Fibroblast of mammary gland (primary cell): ENCODE measurements around the gene WFIKKN2.
"Not testable (repeated sequence)": the region's sequence is repeated elsewhere in the genome, so short reads cannot be mapped to it uniquely, and the experiment has no call there.

Source experiments
- DNase-seq: peaks from one replicate; pipeline ENCODE4 v3.0.0-alpha.2; 2010; ENCODE audit warnings: low read depth
- H3K4me3 ChIP-seq: 2 replicates; pipeline ENCODE4 v1.5.1; 2011; ENCODE audit warnings: low read depth, mild to moderate bottlenecking, low read length, moderate library complexity; ENCODE audit not compliant: control insufficient read depth
- CTCF ChIP-seq: conservative IDR thresholded peaks from 2 replicates; pipeline ENCODE4 v1.5.1; 2011; ENCODE audit warnings: low read depth, low read length, inconsistent platforms; ENCODE audit not compliant: control insufficient read depth, insufficient read depth

Gene WFIKKN2

GRCh38 chr17:50803676-50804075, 31.7 kb upstream of the WFIKKN2 start:
- H3K4me3 ChIP-seq = no peak overlapping the region
- no peak for TF ChIP-seq CTCF
- no peak for DNase-seq

DNA sequence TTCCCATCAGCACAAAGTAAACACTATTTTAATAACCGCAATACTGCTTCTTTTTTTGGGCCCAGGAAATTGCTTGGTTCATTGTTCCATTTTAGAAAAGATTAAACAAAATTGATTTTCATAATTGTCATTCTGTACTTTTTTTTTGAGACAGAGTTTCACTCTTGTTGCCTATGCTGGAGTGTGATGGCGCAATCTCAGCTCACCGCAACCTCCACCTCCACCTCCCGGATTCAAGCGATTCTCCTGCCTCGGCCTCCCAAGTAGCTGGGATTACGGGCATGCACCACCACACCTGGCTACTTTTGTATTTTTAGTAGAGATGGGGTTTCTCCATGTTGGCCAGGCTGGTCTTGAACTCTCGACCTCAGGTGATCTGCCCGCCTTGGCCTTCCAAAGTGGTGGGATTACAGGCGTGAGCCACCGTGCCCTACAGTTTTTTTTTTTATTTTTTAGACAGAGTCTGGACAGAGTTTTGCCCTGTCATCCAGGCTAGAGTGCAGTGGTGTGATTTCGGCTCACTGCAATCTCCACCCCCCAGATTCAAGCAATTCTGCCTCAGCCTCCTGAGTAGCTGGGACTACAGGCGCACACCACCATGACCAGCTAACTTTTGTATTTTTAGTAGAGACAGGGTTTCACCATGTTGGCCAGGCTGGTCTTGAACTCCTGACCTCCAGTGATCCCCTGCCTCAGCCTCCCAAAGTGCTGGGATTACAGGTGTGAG, 30.5 kb upstream of the WFIKKN2 start:
- DNase-seq, H3K4me3 ChIP-seq: not testable (repeated sequence)

DNA sequence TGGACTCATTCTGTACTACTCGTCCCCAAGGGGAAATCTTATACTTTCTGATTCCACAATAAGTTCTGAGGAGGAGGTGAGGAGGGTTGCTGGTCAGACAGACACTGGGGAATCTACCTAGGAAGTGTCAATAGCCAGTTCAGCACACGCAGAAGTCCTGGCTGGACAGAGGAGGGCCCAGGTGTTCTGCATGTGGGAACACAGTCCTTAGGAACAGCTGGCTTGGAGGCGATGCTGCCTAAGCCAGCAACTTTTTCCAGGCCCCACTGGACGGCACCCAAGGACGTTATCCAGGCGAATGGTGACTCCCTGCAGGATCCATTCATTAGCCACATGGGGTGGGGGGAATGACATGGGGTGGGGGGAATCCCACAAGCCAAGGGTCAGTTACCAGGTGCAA, 29.9 kb upstream of the WFIKKN2 start:
- no peak overlapping the region for H3K4me3 ChIP-seq
- no peak for TF ChIP-seq CTCF
- DNase-seq = no peak

- H3K4me3 ChIP-seq = no peak overlapping the region
- DNase-seq = peak; percentile 47
- peak; percentile 22 for TF ChIP-seq CTCF
Measured at GRCh38 chr17:50806141-50806643, 29.2 kb upstream of the WFIKKN2 start.

DNA sequence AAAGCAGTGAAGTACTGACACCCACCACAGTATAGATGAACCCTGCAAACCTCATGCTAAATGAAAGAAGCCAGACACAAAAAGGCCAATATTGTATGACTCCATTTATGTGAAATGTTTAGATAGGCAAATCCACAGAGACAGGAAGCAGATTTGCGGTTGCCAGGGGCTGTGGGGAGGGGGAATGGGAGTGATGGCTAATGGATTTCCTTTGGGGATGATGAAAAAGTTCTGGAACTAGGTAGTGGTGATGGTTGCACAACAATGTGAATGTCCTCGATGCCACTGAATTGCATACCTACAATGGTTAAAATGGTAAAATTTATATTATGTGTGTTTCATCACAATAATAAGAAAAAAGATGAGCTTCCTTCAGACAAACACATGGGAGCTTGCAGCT, 28.4 kb upstream of the WFIKKN2 start:
- H3K4me3 ChIP-seq = no peak overlapping the region
- TF ChIP-seq CTCF = no peak
- no peak for DNase-seq

GRCh38 chr17:50807675-50808074, 27.7 kb upstream of the WFIKKN2 start:
- no peak for TF ChIP-seq CTCF
- no peak overlapping the region for H3K4me3 ChIP-seq
- no peak for DNase-seq

DNA sequence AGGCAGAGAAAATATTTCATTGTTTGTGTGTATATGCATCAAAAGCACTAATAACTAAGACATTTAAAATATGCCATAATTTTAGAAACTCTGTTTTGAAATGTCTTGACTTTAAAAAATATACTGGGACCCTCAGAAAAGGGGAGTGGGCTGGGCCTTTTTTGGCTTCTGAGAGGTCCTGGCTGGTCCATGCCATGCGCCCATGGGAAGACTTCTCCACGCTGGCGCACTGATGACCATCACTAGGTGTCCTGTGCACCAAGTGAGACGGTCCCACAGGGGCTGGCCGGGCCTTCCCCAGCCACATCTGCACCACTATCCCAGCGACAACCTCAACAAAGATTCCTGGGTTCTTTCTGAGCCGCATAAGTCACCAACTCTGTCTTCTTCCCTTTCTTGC, 27.0 kb upstream of the WFIKKN2 start:
- no peak for TF ChIP-seq CTCF
- no peak overlapping the region for H3K4me3 ChIP-seq
- DNase-seq = no peak
